ENCODE results near the gene TEAD3. TPM values are rescaled to one million over a fixed set of nuclear protein-coding genes. Genes with fewer than 3 reads are reported as not detected.

The TEAD3 gene
- total and polyA plus RNA-seq, 2 of the 4 experiments (the other 2 are of a cell fraction) = 5.2 to 28.0 TPM

GRCh38 chr6:35518566-35519312 lies 21.9 kb upstream of the TEAD3 start:
- Histone ChIP-seq H2BK5ac (ENCODE audit: low read depth, low read length, poor library complexity, severe bottlenecking) (no peak overlapping the region), H3K4me1 (ENCODE audit: control insufficient read depth, insufficient read depth, low read length) (no peaks in the 10 kb centered on the region), H3K4ac (ENCODE audit: low read depth, low read length) (no peak overlapping the region), H3K18ac (ENCODE audit: low read depth, low read length) (no peak overlapping the region), H2BK20ac (ENCODE audit: low read depth, low read length) (no peak overlapping the region), H3K4me3 (ENCODE audit: insufficient read depth, low read depth, low read length) (no peak overlapping the region), H4K8ac (ENCODE audit: low read depth in 2 of 2, low read length in 2 of 2) (no peak overlapping the region), H3K27me3 (ENCODE audit: control insufficient read depth, insufficient read depth, low read length) (peaks cover 16% of the 10 kb centered on the region), H2BK120ac (ENCODE audit: low read depth, low read length) (no peak overlapping the region), H3K36me3 (ENCODE audit: control insufficient read depth, insufficient read depth, low read length) (no peaks in the 10 kb centered on the region), H3K9me3 (ENCODE audit: control insufficient read depth, insufficient read depth, low read length) (no peaks in the 10 kb centered on the region), H2AK5ac (ENCODE audit: low read depth, low read length) (no peak overlapping the region), H2BK15ac (ENCODE audit: low read depth, low read length) (no peak overlapping the region), H3K27ac (ENCODE audit: insufficient read depth, low read length) (no peak overlapping the region), H3K56ac (ENCODE audit: extremely low read depth, insufficient read depth, low read length) (no peak overlapping the region), H3K9ac (ENCODE audit: low read depth, low read length) (no peak overlapping the region), H4K91ac (ENCODE audit: insufficient read depth, low read depth, low read length) (no peak overlapping the region), H4K20me1 (ENCODE audit: insufficient read depth, low read length) (no peaks in the 10 kb centered on the region), H3K14ac (replicated peaks; ENCODE audit: low read depth, low read length) (no peak overlapping the region), H4K5ac (ENCODE audit: low read depth, low read length) (no peak overlapping the region), H3K79me1 (ENCODE audit: low read depth in 1 of 2, low read length in 2 of 2) (no peaks in the 10 kb centered on the region), H2AK9ac (replicated peaks; ENCODE audit: low read depth, low read length, poor library complexity) (no peak overlapping the region), H3K23ac (ENCODE audit: low read depth, low read length) (no peak overlapping the region), H3K4me2 (ENCODE audit: low read depth, low read length) (no peak overlapping the region), H3K9me1 (ENCODE audit: insufficient read depth, low read length) (no peaks in the 10 kb centered on the region), H2AFZ (replicated peaks; ENCODE audit: low read length, poor library complexity) (no peak overlapping the region)
- dilution Hi-C loops (cut with HindIII; ENCODE audit: low sequenced_read_pairs, unreplicated experiment) = no loop called here
- POLR2A ChIA-PET (ENCODE audit: unreplicated experiment) = interaction anchor here (0.6 kb wide), 1 partner anchor 418 kb away, joined by 16 read pairs; no protein-coding TSS in a partner anchor
- CTCF ChIA-PET = interaction anchor here (0.6 kb wide), 1 partner anchor 72 kb away, joined by 3 read pairs; no protein-coding TSS in a partner anchor
- TF ChIP-seq POLR2A (IDR thresholded peaks at IDR 0.05; ENCODE audit: low read depth, low read length) (no peak), SMC3 (IDR thresholded peaks at IDR 0.05; ENCODE audit: low read depth, low read length) (no peak), CEBPB (IDR thresholded peaks at IDR 0.05; ENCODE audit: low read depth, low read length) (no peak), NFE2L2 (IDR thresholded peaks at IDR 0.05; ENCODE audit: low read depth, low read length) (no peak), MAFK (IDR thresholded peaks at IDR 0.05; ENCODE audit: low read depth, low read length) (no peak), CHD1 (IDR thresholded peaks at IDR 0.05; ENCODE audit: low read depth, low read length) (no peak), CTCF (conservative IDR thresholded peaks at IDR 0.05; ENCODE audit: low read depth, low read length) (no peak), FOS (IDR thresholded peaks at IDR 0.05; ENCODE audit: low read depth, low read length) (no peak), MXI1 (IDR thresholded peaks at IDR 0.05; ENCODE audit: borderline replicate concordance, low read depth, low read length) (no peak), RAD21 (IDR thresholded peaks at IDR 0.05; ENCODE audit: low read length) (no peak)
- intact Hi-C loops (cut with micrococcal nuclease) = no loop called here
- no peak for ATAC-seq (ENCODE audit: low read depth)
- in situ Hi-C loops (cut with MboI; ENCODE audit: low sequenced_read_pairs) = no loop called here
- no TSS peak for BruUV-seq (replicated peaks)
- 89% methylated on average over 5 of the region's 6 CpGs; no CpG with 5 or more reads in 1 of the 2 experiments for whole genome bisulfite sequencing, 2 experiments (ENCODE audit: extremely low coverage in 2 of 2, insufficient read length in 1 of 2)
- DNase-seq = no peak
